Fibroblast of mammary gland (primary cell): ENCODE data around the gene SOX13.

Experiments used
- DNase-seq: peaks from one replicate; pipeline ENCODE4 v3.0.0-alpha.2; 2010; ENCODE audit warnings: low read depth
- H3K4me3 ChIP-seq: 2 replicates; pipeline ENCODE4 v1.5.1; 2011; ENCODE audit warnings: low read depth, mild to moderate bottlenecking, low read length, moderate library complexity; ENCODE audit not compliant: control insufficient read depth
- TF ChIP-seq, protein P1 (sequence below): conservative IDR thresholded peaks from 2 replicates; pipeline ENCODE4 v1.5.1; 2011; ENCODE audit warnings: low read depth, low read length, inconsistent platforms; ENCODE audit not compliant: control insufficient read depth, insufficient read depth

The SOX13 gene

DNA sequence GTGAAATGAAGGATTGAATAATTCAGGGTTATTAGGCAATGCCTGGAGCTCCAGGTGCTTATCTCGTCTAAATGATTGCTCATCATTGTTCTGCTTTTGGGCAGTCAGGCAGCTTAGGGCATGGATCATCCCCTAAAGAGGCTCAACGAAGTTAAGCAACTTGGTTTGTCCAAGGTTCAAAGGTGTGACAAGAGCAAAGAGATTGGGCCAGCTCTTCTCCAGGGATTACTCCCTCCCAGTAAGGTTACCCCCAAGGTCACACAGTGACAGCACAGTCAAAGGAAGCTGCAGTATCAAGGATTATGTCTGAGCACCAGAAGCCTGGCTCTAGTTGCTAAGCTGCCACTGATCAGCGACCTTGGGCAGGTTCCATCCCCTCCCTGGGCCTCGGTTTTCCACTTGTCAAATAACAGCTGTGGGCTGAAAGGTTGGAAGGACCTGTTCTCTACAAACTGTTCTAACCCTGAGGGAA, 72.2 kb downstream of the SOX13 start:
- H3K4me3 ChIP-seq: no peak overlapping the region
- TF ChIP-seq, protein P1, sequence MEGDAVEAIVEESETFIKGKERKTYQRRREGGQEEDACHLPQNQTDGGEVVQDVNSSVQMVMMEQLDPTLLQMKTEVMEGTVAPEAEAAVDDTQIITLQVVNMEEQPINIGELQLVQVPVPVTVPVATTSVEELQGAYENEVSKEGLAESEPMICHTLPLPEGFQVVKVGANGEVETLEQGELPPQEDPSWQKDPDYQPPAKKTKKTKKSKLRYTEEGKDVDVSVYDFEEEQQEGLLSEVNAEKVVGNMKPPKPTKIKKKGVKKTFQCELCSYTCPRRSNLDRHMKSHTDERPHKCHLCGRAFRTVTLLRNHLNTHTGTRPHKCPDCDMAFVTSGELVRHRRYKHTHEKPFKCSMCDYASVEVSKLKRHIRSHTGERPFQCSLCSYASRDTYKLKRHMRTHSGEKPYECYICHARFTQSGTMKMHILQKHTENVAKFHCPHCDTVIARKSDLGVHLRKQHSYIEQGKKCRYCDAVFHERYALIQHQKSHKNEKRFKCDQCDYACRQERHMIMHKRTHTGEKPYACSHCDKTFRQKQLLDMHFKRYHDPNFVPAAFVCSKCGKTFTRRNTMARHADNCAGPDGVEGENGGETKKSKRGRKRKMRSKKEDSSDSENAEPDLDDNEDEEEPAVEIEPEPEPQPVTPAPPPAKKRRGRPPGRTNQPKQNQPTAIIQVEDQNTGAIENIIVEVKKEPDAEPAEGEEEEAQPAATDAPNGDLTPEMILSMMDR: no peak
- DNase-seq: no peak

DNA sequence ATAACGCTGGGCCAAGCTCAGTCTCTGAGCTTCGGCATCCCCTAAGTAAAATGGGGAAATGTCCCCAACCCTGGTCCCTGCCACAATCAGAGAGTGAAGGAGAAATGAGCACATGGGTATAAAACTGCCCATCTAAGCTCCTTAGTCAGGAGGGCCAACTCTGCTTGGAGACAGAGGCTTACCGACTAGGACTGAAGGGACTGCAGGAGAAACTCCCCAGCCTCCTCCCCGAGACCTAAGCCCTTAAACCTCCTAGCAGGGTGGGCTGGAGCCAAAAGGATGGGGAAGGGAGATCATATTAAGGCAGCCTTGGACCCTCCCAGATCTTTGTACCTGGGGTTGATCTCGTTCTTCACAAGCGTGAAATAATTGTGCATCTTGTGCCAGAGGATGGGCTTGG, 73.4 kb downstream of the SOX13 start:
- no peak overlapping the region for H3K4me3 ChIP-seq
- no peak for DNase-seq
- TF ChIP-seq, protein P1: no peak

DNA sequence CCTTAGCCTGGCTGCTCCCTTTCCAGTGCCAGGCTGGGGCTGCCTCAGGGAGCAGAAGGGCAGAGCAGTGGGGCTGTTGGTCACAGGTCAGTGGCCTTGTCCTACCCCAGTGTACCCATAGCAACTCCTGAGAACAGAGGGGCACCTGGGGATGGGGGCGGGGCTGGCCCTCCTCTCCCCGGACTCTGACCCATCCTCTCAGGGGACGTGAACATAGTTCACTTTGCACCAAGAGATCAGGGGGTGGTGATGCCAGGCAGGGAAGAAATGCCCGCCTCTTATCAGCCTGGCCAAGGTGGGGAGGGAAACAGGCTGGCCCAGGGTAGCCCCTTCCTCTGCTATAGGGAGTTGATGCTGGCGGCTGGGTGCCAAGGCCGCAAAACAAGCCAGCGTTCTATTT, 74.0 kb downstream of the SOX13 start:
- TF ChIP-seq, protein P1: no peak
- H3K4me3 ChIP-seq: no peak overlapping the region
- no peak for DNase-seq

DNA sequence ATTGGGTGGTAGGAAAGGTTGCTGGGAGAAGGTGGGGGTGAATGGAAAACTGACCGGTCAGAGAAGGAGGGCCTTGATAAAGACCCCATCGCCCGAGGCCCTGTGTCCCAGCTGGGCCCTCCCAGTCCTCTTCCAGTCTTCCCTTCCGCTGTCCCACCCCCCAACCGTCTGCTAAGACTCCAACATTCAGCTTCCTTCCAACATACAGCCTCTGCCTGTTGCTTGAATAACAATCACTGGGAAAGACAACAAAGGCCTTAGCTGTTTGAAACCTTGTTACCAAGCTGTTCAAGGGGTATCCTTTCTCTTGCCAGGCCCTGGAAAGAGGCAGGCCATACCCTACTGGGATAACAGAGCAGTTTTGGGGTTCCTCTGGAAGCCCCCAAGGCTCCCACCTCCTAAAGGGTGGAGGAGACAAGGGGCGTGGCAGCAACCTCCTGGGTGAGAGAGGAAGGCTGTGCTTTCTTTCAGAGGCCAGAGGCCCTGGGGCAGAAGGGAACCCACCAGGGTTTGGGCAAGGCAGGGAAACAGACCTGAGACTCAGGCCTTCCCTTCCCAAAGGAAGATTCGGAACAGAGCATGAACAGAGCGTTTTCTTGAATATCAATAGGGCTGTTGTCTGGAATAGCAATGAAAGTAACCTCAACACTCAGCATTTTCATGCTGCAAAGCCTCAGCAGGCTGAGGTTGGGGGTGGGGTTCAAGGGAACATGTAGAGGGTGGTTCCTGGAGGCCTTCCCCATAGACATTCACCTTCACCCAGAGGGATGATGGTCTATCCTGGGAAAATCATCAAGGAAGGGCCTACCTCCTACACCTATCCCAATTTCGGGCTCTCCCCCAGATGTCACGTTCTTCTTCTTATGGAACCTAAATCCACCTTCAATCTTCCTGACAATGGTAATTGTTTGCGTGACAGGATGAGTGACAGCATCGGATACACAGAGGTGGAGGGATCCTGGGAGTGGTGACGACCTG, 74.8 kb downstream of the SOX13 start:
- TF ChIP-seq, protein P1: no peak
- no peak overlapping the region for H3K4me3 ChIP-seq
- DNase-seq: no peak

DNA sequence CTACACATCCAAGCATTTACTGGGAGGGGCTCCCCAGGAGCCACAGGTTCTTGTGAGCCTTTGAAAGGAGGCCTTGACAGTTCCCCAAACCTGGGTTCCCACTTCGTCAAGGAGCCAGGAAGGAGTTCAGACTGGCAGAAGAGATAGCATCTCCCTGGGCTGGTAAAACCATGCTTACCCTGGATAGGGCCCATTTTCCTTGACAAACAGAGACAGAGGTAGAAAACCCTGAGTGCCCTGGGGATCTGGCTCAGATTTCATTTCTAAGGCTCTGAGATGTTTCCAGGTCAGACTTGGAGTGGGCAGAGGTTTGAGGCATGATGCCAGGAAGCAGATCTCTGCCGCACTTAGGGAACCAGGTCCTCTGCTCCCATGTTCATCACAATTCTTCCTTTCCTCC, 76.2 kb downstream of the SOX13 start:
- no peak for DNase-seq
- TF ChIP-seq, protein P1: no peak
- no peak overlapping the region for H3K4me3 ChIP-seq

DNA sequence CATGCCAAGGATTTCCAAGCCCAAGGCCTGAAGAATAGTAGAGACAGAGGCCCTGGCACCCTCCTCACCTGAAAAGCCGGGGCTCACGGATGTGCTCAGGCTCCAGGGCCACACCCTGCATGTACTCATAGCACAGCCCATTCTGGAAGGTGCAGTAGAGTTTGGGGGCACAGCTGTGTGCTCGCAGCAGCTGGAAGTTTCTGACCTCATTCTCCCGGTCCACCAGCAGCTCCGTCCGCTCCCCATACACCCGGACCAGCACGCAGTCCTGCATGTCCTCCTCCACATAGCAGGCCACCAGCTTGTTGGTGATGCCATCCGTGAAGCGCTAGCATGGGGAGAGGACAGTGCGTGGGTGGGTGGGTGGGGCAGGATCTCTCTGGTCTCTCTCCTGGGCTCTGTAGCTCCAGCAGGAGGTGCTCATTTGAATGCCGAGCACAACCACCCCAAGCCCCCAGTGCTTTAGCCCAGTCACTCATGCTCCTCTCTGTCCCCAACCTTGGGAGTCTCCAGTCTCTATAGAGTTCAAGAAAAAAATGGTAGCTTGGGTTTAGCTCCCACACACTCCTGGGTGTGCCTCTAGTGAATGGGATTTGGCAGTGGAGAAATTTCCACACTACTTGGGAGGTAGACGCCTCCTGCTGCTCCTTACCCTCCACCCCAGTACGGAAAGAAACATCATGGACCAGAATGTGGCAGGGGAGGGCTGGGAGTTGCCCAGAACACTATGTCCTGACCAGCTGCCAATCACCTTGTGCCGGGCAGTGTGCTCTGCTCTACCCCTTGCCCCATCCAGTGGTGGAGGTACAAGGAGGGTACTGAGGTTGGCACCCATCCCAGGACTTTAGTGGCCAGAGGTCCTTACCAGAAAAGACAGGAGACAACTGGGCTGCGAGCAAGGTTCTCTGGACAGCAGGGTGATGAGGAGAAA, 77.0 kb downstream of the SOX13 start:
- H3K4me3 ChIP-seq: no peak overlapping the region
- DNase-seq: no peak
- TF ChIP-seq, protein P1: no peak
